SIG-M5 treated with dmso at 0.1 percent for 504 hours (cell line): Measurements from ENCODE around the gene HPS4.
"Not testable (repeated sequence)": the region's sequence is repeated elsewhere in the genome, so short reads cannot be mapped to it uniquely, and the experiment has no call there.

Source experiments
- DNase-seq: peaks from one replicate; lab custom pipeline; 2025; ENCODE audit not compliant: unreplicated experiment; lab: John Stamatoyannopoulos, UW

The HPS4 gene

DNA sequence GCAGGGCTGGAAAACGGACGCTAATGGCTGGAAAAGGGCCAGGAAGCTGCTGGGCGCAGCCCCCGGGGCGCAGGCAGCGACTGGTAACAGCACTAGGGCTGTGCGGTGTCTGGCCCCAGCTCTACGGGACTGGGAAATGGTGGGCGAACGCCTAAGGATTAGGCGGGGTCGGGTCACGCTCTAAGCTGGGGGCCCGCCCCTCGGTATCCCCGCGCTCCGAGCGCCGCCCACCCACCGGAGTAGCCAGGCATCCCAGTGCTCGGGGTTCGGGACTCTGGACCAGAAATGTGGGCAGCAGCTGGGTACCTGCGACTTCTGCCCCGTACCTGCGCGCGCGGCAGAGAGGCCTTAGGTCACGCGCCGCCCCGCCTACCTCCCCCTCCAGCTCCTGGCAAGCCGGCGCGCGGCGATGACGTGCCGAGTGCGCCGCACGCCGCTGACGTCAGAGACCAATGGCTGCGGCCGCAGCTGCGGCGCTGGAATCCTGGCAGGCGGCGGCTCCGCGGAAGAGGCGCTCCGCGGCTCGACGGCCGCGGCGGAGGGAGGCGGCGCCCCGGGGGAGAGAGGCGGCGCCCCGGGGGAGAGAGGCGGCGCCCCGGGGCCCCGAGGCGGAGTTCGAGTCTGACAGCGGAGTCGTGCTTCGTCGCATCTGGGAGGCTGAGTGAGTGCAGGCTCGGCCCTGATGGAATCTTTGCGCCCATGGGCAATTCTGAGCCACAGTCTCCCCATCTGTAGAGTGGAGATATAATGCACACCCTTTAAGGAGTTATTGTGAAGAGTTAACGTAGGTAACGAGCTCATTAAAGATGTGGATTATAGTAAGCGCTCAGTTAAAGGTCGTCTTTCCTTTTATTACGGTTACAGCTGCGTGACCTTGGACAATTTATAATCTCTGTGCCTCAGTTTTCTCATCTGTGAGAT is at the start of gene HPS4, which contains the start of gene SRRD:
Gene HPS4, minus strand, starts transcription at position 345 of the 921 bp plus-strand sequence. CDS start 2,021 bp downstream, outside the sequence.
Gene SRRD, plus strand, starts transcription at position 439 of the 921 bp plus-strand sequence. Its CDS starts 14 bp downstream, at position 453.
- peak; percentile 66 for DNase-seq

DNA sequence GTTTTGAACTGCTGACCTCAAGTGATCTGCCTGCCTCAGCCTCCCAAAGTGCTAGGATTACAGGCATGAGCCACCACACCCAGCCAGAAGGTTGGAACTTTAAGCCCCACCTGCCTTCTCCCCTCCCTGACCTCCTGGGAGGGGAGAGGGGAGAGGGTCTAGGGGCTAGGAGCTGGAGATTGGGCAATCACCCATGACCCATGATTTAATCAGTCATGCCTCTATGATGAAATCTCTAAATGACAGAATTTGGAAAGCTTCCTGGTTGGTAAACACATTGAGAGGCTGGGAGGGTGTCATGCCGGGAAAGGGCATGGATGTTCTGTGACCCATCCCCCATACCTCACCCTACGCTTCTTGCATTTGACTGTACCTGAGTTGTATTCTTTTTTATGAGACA is 45.8 kb upstream of the HPS4 start:
- peak; percentile 22 for DNase-seq

DNA sequence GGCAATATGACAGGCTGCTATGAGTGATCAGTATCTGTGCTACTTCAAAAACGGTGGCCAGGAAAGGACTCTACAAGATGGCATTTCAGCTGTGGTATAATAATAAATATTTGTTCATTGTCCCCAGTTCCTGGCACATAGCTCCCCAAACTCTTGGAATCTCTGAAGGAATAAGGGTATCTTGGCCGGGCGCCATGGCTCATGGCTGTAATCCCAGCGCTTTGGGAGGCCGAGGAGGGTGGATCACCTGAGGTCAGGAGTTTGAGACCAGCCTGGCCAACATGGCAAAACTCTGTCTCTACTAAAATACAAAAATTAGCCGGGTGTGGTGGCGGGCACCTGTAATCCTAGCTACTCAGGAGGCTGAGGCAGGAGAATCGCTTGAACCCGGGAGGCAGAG is 44.9 kb upstream of the HPS4 start:
- not testable (repeated sequence) for DNase-seq

DNA sequence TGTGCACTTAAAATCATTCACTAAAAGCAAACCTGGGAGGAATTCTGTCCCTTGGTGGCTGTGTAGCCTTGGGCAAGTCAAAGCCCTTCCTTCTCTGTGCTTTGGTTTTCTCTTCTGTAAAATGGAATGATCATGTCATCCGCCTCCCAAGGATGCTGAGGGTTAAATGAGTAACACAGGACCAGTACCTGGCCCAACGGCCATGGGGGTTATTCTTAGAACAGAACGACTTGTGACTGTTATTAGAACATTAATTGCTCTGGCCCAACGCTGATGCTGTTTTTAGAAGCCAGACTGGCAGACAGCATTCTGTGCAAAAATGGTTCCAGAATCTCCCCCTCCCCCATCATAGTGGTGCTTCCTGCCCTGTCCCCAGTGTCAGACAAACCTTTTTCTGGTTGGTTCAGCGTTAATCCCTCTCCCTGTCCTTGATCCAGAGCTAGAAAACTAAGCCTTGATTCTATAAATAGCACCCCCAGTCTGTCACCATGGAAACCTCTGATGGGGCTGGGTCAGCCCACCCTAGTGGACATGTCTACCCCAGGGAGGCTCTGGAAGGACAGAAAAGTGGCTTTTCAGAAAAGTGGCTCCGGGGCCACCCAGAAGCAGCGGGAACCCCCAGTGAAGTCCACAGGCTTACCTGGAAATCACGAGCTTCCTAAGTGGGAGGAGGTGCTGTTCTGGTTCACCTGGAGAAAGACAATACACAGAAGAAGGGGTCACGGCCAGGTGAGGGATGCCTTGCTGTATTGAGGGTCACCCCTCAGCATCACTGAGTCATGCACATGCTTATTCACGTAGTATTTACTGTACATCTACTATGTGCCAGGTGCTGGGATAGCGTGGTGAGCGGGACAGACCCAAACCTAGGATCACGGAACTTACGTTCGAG is 44.2 kb upstream of the HPS4 start:
- DNase-seq: no peak

DNA sequence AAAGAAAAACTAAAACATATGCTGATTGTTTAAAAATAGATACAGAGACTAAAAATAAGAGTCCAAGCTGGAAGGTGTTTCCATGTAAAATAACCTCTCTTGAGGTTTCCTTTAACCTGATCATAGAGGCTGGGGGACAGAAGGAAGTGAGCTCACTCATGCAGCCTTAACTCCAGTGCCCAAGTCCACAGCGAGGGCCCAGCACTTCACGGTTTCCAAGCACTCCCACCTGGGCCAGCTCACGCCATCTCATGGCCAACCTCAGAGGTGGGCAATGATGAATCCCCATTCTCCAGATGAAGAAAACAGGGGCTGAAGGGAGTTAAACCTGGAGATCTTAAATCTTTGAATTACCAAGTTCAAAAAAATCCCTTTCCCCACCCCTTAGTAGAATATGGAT is 43.6 kb upstream of the HPS4 start:
- DNase-seq: no peak

DNA sequence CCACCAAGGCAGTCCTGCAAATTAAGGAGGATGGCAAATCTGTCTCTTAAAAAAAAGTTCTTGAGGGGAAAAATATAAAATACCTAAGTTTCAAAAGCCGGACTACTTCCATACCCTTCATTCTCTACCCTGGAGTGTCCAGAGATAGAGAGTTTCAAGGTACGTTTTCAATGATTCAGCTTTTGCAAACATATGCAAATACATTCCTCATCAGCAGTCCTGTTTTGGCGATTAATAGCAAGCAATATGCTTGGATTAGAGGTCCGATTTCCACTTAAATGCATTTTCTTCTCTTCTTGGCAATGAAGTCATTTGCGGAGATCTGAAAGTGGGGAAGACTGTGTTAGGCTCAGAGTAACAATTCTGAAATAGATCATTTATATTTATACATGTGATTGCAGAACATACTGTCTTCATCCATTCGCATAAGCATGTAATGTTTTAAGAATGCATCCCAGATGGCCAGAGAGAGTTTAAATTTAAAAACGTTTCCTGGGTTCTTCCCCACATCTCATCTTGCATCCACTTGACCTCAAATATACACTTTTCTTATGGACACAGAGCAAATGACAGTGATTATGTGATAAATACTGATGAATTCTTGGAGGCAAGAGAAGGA is 42.5 kb upstream of the HPS4 start:
- DNase-seq: no peak

DNA sequence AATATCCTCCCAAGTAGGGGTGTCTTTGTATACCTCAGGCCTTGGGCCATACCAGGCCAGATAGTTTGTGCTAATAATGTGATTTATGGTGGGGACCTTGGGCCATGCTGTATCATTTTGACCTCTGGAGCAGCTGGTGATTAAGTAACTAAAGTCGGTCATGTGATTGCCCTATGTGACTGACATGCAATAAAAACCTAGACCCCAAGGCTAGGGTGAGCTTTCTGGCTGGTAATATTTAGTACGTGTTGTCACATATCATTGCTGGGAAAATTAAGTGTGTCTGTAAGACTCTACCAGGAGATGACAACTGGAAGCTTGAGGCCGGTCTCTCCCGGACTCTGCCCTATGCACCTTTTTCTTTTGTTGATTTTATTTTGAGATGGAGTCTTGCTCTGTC is 41.3 kb upstream of the HPS4 start:
- DNase-seq: no peak

DNA sequence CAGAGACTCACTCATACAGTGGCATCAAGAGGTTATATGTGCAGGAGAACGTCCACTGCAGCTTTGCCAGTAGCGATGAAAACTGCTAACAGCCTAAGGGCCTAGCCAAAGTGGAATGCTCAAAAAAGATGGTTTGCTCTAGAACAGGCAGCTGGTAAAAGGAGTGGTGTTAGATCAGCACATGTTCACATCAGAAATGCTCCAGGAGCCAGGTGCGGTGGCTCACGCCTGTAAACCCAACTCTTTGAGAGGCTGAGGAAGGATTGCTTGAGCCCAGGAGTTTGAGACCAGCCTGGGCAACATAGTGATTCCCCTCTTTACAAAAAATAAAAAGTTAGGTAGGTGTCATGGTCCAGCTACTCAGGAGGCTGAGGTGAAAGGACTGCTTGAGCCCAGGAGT is 39.0 kb upstream of the HPS4 start:
- no peak for DNase-seq

DNA sequence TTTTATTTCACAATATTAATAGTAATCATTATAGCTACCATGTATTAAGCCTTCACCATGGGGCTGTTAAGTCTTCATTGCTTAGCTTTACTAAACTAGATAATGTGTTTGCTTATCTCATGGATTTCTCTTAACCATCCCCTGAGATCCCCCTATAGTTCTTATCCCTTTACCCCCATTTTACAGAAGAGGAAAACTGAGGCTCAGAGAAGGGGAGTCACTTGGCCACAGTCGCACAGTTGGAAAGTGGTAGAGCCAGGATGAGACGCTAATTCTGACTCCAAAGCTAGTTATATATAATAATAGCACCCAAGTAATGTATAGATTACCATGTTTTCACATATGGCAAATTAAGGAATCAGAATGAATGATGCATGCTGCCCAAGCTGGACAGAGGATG is 38.4 kb upstream of the HPS4 start:
- DNase-seq: no peak

DNA sequence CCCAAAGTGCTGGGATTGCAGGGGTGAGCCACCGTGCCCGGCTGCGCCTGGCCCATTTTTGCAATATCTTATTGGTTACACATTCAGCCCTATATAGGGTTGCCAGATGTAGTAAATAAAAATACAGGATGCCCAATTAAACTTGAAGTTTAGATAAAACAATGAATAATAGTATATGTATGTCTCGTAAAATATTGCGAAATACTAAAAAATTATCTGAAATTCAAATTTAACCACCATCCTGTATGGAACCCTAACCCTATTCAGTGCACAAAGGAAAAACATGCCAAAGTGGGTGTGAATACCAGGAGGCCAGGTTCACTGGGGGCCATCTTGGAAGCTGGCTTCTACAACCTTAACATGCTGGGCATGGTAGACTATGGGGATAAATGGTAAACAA is 33.8 kb upstream of the HPS4 start:
- no peak for DNase-seq

DNA sequence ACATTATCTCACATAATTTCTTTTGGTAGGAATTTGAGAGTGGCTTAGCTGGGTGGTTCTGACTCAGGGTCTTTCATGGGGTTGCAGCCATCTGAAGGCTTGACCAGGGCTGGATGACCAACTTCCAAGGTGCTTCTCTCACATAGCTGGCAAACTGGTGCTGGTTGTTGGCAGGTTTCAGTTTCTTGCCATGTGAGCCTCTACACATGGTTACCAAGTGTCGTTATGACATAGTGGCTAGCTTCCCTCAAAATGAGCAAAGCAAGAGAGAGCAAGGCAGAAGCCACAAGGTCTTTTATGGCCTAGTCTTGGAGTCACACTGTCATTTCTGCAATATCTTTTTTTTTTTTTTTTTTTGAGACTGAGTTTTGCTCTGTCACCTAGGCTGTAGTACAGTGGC is 32.9 kb upstream of the HPS4 start:
- no peak for DNase-seq

DNA sequence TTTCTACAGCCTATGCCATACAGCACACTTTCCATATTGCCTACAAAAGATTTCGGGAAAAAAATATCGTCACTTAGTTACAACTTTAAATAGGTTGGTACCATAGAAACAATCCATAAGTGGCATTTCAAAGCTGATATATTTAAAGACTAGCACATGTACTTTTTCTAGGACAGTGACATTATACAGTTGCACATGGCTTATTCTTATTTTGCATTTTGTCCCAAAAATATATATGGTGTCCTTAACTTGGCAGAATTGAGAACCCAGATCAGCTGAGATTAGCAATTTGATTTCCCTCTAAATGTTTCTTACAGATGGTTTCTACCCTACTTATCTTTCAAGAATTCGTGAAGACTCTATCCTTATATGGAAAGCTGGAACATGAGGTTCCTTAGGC is 32.3 kb upstream of the HPS4 start:
- DNase-seq: no peak

DNA sequence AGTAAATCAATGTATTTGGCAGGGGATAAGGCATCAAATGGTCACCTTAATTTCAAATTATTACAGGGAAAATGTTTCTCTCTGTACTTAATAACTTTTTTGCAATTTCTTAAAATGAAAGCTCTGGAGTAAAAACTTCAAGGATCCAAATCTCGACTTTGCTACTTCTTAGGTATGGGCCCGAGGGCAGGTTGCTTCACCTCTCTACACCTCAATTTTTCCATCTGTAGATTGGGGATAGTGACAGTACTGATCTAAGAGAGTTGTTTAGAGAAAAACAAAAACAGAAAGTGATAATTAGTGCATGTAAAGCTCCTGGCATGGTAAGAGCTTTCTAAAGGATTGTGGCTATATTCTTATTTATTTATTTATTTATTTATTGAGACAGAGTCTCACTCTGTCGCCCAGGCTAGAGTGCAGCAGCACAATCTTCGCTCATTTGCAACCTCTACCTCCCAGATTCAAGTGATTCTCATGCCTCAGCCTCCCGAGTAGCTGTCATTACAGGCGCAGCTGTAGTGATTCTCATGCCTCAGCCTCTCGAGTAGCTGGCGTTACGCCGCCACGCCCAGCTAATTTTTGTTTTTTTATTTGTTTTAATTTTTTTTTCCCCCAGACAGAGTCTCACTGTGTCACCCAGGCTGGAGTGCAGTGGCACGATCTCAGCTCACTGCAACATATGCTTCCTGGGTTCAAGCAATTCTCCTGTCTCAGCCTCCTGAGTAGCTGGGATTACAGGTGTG is 31.0 kb upstream of the HPS4 start:
- no peak for DNase-seq

DNA sequence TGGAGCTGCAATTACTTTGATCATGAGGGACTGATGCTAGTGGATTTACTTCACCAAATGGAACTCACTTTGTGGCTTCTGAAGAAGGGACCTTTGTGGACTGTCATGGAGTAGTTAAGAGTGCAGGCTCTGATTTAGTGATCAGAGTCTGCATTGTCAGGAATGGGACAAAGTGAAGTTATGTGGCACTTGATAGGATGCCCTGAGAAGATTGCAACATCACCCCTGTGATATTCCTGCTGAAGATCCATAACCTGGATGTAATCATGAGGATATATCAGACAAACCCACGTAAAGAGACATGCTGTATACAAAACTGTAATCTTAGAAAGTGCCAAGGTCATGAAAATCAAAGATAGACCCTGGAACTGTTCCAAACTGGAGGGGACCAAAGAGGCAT is 30.3 kb upstream of the HPS4 start:
- DNase-seq: no peak

DNA sequence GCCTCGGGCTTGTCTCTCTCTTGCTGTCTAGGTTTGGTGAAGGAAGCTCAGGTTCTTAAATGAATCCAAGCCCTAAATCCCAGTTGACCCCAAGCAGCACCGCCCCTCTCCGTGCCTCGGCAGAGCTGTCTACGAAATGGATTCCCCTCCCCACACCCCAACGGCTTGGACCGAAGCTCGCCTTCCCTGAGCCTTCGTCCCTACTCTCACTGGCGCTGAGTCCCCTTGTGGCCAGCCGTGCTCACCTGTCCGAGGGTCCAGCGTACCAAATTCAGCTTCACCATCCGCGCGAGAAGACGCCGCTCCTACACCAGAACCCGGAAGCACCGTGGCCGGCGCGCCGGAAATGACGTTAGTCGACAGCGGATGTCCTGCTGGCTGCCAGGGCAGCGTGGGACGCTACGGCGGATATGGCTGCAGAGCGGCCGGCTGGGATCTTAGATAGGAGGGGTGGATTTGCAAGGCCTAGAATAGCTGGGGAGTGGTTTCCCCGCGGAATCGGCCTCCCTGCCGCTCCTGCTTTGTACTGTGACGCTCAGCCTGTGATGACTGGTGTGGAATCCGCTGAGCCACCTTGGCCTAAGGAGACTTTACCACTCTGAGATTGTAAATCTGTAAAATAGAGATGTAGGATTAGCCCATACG is 28.7 kb upstream of the HPS4 start, which contains the start of gene TFIP11:
Gene TFIP11, minus strand, starts transcription at position 325 of the 645 bp plus-strand sequence. CDS start 2,201 bp downstream, outside the sequence.
- peak; percentile 66 for DNase-seq

DNA sequence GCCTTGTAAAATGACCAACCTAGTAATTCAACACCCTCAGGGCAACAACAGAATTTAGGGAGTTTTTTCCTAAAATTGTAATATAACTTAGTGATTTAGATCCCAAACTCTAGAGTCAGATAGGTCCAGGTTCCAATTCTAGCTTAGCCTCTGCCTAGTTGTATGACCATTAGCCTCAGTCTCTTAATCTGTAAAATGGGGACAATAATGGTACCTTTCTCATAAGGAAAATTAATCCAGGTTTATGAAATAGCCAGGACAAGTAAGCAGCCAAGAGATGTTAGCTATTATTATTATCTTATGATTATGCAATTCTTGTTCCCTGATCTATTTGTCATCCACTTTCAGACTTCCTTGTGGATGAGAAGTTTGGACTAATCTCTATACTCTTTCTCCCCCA is 24.6 kb upstream of the HPS4 start:
- DNase-seq: no peak

DNA sequence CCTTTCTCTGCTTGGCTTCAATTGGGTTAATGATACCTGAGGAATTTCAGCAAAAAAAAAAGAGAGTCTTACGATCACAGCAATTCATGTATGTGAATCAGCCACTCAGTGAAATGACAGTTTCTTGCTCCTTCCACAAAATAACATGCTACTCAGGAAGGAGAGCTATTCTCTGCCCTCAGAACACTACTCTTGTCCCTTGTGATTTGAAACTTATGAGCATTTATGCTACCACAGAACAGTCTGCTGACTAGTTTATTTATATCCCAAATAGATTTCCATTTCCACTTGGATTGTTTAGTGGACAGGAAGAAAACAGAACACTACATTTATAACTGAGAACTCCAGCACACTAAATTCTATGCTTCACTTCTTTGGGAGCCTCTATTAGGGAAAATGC is 20.2 kb upstream of the HPS4 start:
- DNase-seq: no peak

DNA sequence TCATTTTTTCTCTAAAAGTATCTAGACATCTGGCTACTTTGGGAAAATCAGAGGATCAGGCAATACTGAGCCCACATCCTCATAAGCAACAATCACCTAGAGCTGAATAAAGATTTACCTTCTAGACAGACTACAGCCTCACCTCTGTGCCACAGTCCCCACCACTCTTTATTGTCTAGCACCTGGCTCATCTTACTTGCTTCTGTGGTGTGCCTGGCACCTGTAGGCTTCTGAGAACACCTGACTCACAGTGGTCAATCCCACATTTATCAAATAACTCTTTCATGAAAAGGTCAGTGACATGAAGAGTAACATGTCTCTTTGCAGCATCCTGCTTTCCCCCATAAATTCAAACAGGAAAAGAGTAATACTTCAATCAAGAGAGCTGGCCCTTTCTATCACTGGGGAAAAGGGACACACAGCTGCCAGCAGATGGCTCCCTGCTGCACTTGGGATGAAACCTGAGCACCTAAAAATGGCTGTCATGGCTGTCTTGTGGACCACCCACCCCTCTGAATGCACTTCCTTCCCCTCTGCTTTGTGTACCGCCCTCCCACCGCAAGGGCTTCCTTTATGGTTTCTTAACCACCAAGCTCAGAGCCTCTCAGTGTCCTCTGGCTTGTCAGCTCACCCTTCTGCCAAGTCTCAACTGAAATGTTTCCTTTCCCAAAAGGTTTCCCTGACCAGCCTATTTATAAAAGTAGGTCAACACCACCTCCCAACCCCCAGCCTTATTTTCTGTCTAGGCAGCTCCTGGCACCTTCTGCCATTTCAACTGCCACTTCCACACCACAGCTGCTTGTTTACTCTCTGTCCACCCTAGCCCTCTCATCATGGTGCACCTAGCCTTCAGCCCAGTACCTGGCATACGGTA is 19.3 kb upstream of the HPS4 start:
- DNase-seq: peak; percentile 71

DNA sequence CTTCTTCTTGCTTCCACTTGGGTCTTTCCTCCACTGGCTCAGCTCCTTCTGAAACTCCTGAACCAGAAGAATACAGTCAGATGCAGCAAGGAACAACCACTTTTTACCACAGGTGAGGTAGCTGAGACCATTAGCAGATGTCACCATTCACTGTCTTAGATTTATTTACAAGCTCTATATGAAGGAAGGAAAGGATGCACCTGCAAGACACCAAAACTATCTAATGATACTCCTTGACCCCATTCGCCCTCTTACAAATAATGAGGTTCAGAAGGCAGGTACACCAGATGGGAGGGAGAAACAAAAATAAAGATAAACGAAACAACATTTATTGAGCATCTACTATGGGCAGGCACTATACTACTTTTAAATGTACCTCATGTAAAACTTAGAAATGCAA is 18.4 kb upstream of the HPS4 start:
- no peak for DNase-seq
